ENCODE measurements around the gene OTOGL.

OTOGL gene

GRCh38 chr12:80099259-80099658, at the start of gene OTOGL:
OTOGL (plus strand) TSS chr12:80099537; CDS start chr12:80209432, 109,895 bp downstream.
- Histone ChIP-seq H3K9me3 (no peaks in the 10 kb centered on the region), H3K4me3 (ENCODE audit: low read depth in 1 of 2, low read length in 1 of 2) (no peak within 1 kb of the TSS), H3K36me3 (no peaks in the 10 kb centered on the region), H3K27ac (no peak within 1 kb of the TSS), H3K4me1 (ENCODE audit: control insufficient read depth in 1 of 2, insufficient read depth in 1 of 2, low read depth in 1 of 2, low read length in 1 of 2) (no peaks in the 10 kb centered on the region), H3K27me3 (no peaks in the 10 kb centered on the region)
- TF ChIP-seq CTCF (IDR thresholded peaks at IDR 0.05) = no peak

- TF ChIP-seq CTCF (IDR thresholded peaks at IDR 0.05) = no peak
- H3K27me3 ChIP-seq = no peaks in the 10 kb centered on the region
- H3K4me1 ChIP-seq (ENCODE audit: control insufficient read depth in 1 of 2, insufficient read depth in 1 of 2, low read depth in 1 of 2, low read length in 1 of 2) = no peaks in the 10 kb centered on the region
- H3K9me3 ChIP-seq = no peaks in the 10 kb centered on the region
- H3K4me3 ChIP-seq (ENCODE audit: low read depth in 1 of 2, low read length in 1 of 2) = no peak overlapping the region
- no peak overlapping the region for H3K27ac ChIP-seq
- H3K36me3 ChIP-seq = no peaks in the 10 kb centered on the region
Observed at GRCh38 chr12:80050236-80050635, 49.1 kb upstream of the OTOGL start.

- Histone ChIP-seq H3K27me3 (no peaks in the 10 kb centered on the region), H3K27ac (no peak overlapping the region), H3K9me3 (no peaks in the 10 kb centered on the region), H3K4me1 (ENCODE audit: control insufficient read depth in 1 of 2, insufficient read depth in 1 of 2, low read depth in 1 of 2, low read length in 1 of 2) (no peaks in the 10 kb centered on the region), H3K36me3 (no peaks in the 10 kb centered on the region), H3K4me3 (ENCODE audit: low read depth in 1 of 2, low read length in 1 of 2) (no peak overlapping the region)
- TF ChIP-seq CTCF (IDR thresholded peaks at IDR 0.05) = no peak
Observed at GRCh38 chr12:80053051-80053790, 46.1 kb upstream of the OTOGL start.

GRCh38 chr12:80056232-80056631, 43.1 kb upstream of the OTOGL start:
- no peaks in the 10 kb centered on the region for H3K4me1 ChIP-seq (ENCODE audit: control insufficient read depth in 1 of 2, insufficient read depth in 1 of 2, low read depth in 1 of 2, low read length in 1 of 2)
- H3K9me3 ChIP-seq = no peaks in the 10 kb centered on the region
- H3K4me3 ChIP-seq (ENCODE audit: low read depth in 1 of 2, low read length in 1 of 2) = no peak overlapping the region
- H3K27me3 ChIP-seq = no peaks in the 10 kb centered on the region
- H3K27ac ChIP-seq = no peak overlapping the region
- H3K36me3 ChIP-seq = no peaks in the 10 kb centered on the region
- TF ChIP-seq CTCF (IDR thresholded peaks at IDR 0.05) = no peak

GRCh38 chr12:80056845-80057244, 42.5 kb upstream of the OTOGL start:
- H3K4me3 ChIP-seq (ENCODE audit: low read depth in 1 of 2, low read length in 1 of 2) = no peak overlapping the region
- H3K36me3 ChIP-seq = no peaks in the 10 kb centered on the region
- no peak for TF ChIP-seq CTCF (IDR thresholded peaks at IDR 0.05)
- no peaks in the 10 kb centered on the region for H3K27me3 ChIP-seq
- H3K27ac ChIP-seq = no peak overlapping the region
- H3K9me3 ChIP-seq = no peaks in the 10 kb centered on the region
- H3K4me1 ChIP-seq (ENCODE audit: control insufficient read depth in 1 of 2, insufficient read depth in 1 of 2, low read depth in 1 of 2, low read length in 1 of 2) = no peaks in the 10 kb centered on the region
